Panc1 (cell line): Measurements from ENCODE around the gene PCMT1. TPM values are rescaled to one million over a fixed set of nuclear protein-coding genes. Genes with fewer than 3 reads are reported as not detected.

Experiments
- ATAC-seq: fragments of 200-7000 bp; cut with Tn5 transposase; 2 replicates; pipeline ENCODE4 v1.9.1; 2020; ENCODE audit warnings: mild to moderate bottlenecking, moderate library complexity
- BruUV-seq: library from RNA; stranded (reverse); fragments of 400-500 nt; replicated peaks from 2 replicates; lab custom pipeline; 2021; lab: Mats Ljungman, UMichigan
- CTCF ChIA-PET: fragments of 300-600 bp; sonication (Branson Sonifier 250); formaldehyde crosslinking; loops from one replicate; lab custom pipeline; 2022; ENCODE audit warnings: antibody characterized with exemption; lab: Charles Lee
- POLR2A ChIA-PET: fragments of 300-600 bp; sonication (Branson Sonifier 250); formaldehyde crosslinking; loops from one replicate; lab custom pipeline; 2022; ENCODE audit warnings: antibody characterized with exemption; lab: Charles Lee
- DNase-seq: peaks from one replicate; pipeline ENCODE4 v3.0.0-alpha.2; 2010; ENCODE audit warnings: low read depth, low spot score
- H3K27ac ChIP-seq: 2 replicates; pipeline ENCODE4 v1.5.1; 2011; ENCODE audit warnings: mild to moderate bottlenecking, low read length, inconsistent platforms
- H3K27me3 ChIP-seq: fragments of 200-500 bp; sonication (Bioruptor generic); 2 replicates; pipeline ENCODE4 v1.6.0; 2014; ENCODE audit warnings: low read length, inconsistent platforms; ENCODE audit not compliant: control insufficient read depth, insufficient read depth
- H3K36me3 ChIP-seq: fragments of 200-500 bp; sonication (Bioruptor generic); 2 replicates; pipeline ENCODE4 v1.5.1; 2014; ENCODE audit warnings: inconsistent platforms, mild to moderate bottlenecking, low read length, moderate library complexity; ENCODE audit not compliant: control insufficient read depth, insufficient read depth
- H3K4me1 ChIP-seq: 2 replicates; pipeline ENCODE4 v1.5.1; 2011; ENCODE audit warnings: inconsistent platforms, mild to moderate bottlenecking, low read length, moderate library complexity; ENCODE audit not compliant: control insufficient read depth, insufficient read depth
- H3K4me3 ChIP-seq, 2 experiments: 2 replicates each; pipeline ENCODE4 v1.5.1; 2011 to 2012; ENCODE audit warnings: low read depth in 2 of 2, low read length in 2 of 2, mild to moderate bottlenecking in 2 of 2, inconsistent platforms in 1 of 2, moderate library complexity in 1 of 2
- H3K9me3 ChIP-seq: fragments of 200-500 bp; sonication (Bioruptor generic); 2 replicates; pipeline ENCODE4 v1.5.1; 2014; ENCODE audit warnings: low read depth, mild to moderate bottlenecking, inconsistent platforms, low read length, moderate library complexity; ENCODE audit not compliant: control insufficient read depth, insufficient read depth
- CTCF ChIP-seq: fragments of 450-650 bp; IDR thresholded peaks from 2 replicates; pipeline ENCODE4 v1.5.1; 2017; ENCODE audit warnings: mild to moderate bottlenecking
- POLR2AphosphoS5 ChIP-seq: IDR thresholded peaks from 2 replicates; pipeline ENCODE4 v1.6.1; 2012; ENCODE audit warnings: mild to moderate bottlenecking, low read depth, low read length, moderate library complexity
- REST ChIP-seq, 2 experiments: IDR thresholded peaks; 2 replicates each; pipeline ENCODE4 v1.6.1; 2011 to 2012; ENCODE audit warnings: low read depth in 2 of 2, control low read depth in 1 of 2, low read length in 1 of 2, mild to moderate bottlenecking in 1 of 2, moderate library complexity in 1 of 2; ENCODE audit not compliant: insufficient read depth in 1 of 2
- SIN3A ChIP-seq: IDR thresholded peaks from 2 replicates; pipeline ENCODE4 v1.6.1; 2012; ENCODE audit warnings: low read depth, mild to moderate bottlenecking, low read length, moderate library complexity, borderline replicate concordance; ENCODE audit not compliant: insufficient read depth
- TCF7L2 ChIP-seq: IDR thresholded peaks from 2 replicates; pipeline ENCODE4 v1.6.1; 2011; ENCODE audit warnings: mild to moderate bottlenecking, low read depth, low read length, inconsistent platforms
- in situ Hi-C: cut with HindIII; loops from 2 replicates; pipeline ENCODE4 v1.10.0; 2016; ENCODE audit warnings: low sequenced_read_pairs, low pct_unique_long_range_greater_than_20kb
- intact Hi-C: fragments of 100-400 bp; cut with micrococcal nuclease; formaldehyde crosslinking; loops from one replicate; pipeline ENCODE4 v1.10.0; 2022; ENCODE audit not compliant: unreplicated experiment
- total RNA-seq: library from RNA; stranded (reverse); gene quantifications from one replicate; pipeline ENCODE4 v1.2.1, GENCODE V29; 2021; ENCODE audit not compliant: unreplicated experiment

Gene PCMT1
- total RNA-seq, 1 experiment from 2014 or later, result 118 TPM

GRCh38 chr6:149845549-149845948 lies 96.0 kb downstream of the PCMT1 start:
- H3K9me3 ChIP-seq, result no peaks in the 10 kb centered on the region
- CTCF ChIA-PET, result no interaction called here
- intact Hi-C loops, result no loop called here
- no peaks in the 10 kb centered on the region for H3K27me3 ChIP-seq
- BruUV-seq, result no TSS peak
- in situ Hi-C loops, result no loop called here
- ATAC-seq (no peak), DNase-seq (no peak)
- POLR2A ChIA-PET, result no interaction called here
- TF ChIP-seq POLR2AphosphoS5 (no peak), SIN3A (no peak), TCF7L2 (no peak), CTCF (no peak), REST (IDR thresholded peaks at IDR 0.05; ENCODE audit: insufficient read depth in 1 of 2, low read depth in 2 of 2, low read length in 1 of 2) (no peak)
- no peaks in the 10 kb centered on the region; the same call in 1 of the 2 replicates for H3K36me3 ChIP-seq
- peak overlapping the region; percentile 75 for H3K27ac ChIP-seq
- H3K4me1 ChIP-seq, result peaks cover 60% of the 10 kb centered on the region
- H3K4me3 ChIP-seq, result no peak overlapping the region

- CTCF ChIA-PET, result interaction anchor here (1.1 kb wide), 1 partner anchor 14 kb away, joined by 3 read pairs; no protein-coding TSS in a partner anchor
- DNase-seq, result no peak
- H3K4me1 ChIP-seq, result peaks cover 54% of the 10 kb centered on the region
- peaks cover 5% of the 10 kb centered on the region for H3K36me3 ChIP-seq
- in situ Hi-C loops (no loop called here), intact Hi-C loops (no loop called here)
- no peak for TF ChIP-seq REST (IDR thresholded peaks at IDR 0.05; ENCODE audit: insufficient read depth in 1 of 2, low read depth in 2 of 2, low read length in 1 of 2)
- TF ChIP-seq POLR2AphosphoS5, result no peak
- no peak for TF ChIP-seq CTCF
- no peak for TF ChIP-seq SIN3A
- no peak for TF ChIP-seq TCF7L2
- H3K27ac ChIP-seq, result peak overlapping the region; percentile 75
- POLR2A ChIA-PET, result no interaction called here
- BruUV-seq, result no TSS peak
- H3K4me3 ChIP-seq, result no peak overlapping the region
- no peaks in the 10 kb centered on the region for H3K9me3 ChIP-seq
- no peaks in the 10 kb centered on the region for H3K27me3 ChIP-seq
- ATAC-seq, result peak; percentile 33; the same call in 1 of the 2 replicates
Measured at GRCh38 chr6:149846321-149846720, 96.8 kb downstream of the PCMT1 start.
